Adrenal gland (tissue), 12 donors: ENCODE data around the gene SMG5. TPM values are rescaled to one million over a fixed set of nuclear protein-coding genes. Genes with fewer than 3 reads are reported as not detected.
A peak's percentile ranks its signal among the peaks of the same experiment; 100 is the strongest.

ENCODE experiments used
- DNase-seq, 7 donors: peaks; one replicate each; pipeline ENCODE4 v3.0.0-alpha.2; 2019 to 2020
- H3K27ac ChIP-seq, 5 donors: fragments of 200-600 bp; sonication (generic) in 4 of 5; 1 replicate in 3 of 5; 2 replicates in 2 of 5; pipeline versions ENCODE4 v1.5.1 to v1.8.0; 2016 to 2020; ENCODE audit warnings: mild to moderate bottlenecking in 1 of 5
- H3K27me3 ChIP-seq: fragments of 200-600 bp; 2 replicates; pipeline ENCODE4 v1.8.0; 2021
- H3K36me3 ChIP-seq, 2 donors: fragments of 200-600 bp; replicated peaks in 1 of 2; 1 replicate in 1 of 2; 2 replicates in 1 of 2; pipeline versions ENCODE4 v1.5.1 to v1.8.0; 2018 to 2022
- H3K4me1 ChIP-seq, 2 donors: fragments of 200-600 bp; replicated peaks in 1 of 2; 1 replicate in 1 of 2; 2 replicates in 1 of 2; pipeline versions ENCODE4 v1.5.1 to v1.8.0; 2018 to 2021
- H3K4me3 ChIP-seq, 4 donors: fragments of 200-600 bp; sonication (generic) in 3 of 4; one replicate each; pipeline ENCODE4 v1.5.1; 2016 to 2018
- H3K9me3 ChIP-seq, 3 donors: fragments of 200-600 bp; sonication (generic) in 1 of 3; replicated peaks in 1 of 3; 1 replicate in 2 of 3; 2 replicates in 1 of 3; pipeline versions ENCODE4 v1.5.1 to v1.8.0; 2016 to 2021
- CTCF ChIP-seq, 6 experiments: fragments of 450-650 bp in 4 of 6; fragments of 200-600 bp in 2 of 6; sonication (generic) in 1 of 6; IDR thresholded peaks; 1 replicate in 5 of 6; 2 replicates in 1 of 6; pipeline versions ENCODE4 v1.5.1 to v1.8.0; 2016 to 2021; ENCODE audit warnings: antibody characterized with exemption in 6 of 6, mild to moderate bottlenecking in 2 of 6, moderate library complexity in 1 of 6
- POLR2A ChIP-seq, 2 donors: fragments of 450-650 bp; IDR thresholded peaks; one replicate each; pipeline ENCODE4 v1.6.1; 2017; ENCODE audit warnings: antibody characterized with exemption in 2 of 2, mild to moderate bottlenecking in 2 of 2, moderate library complexity in 1 of 2
- WGBS, 4 donors: extraction: QIAGEN DNeasy Blood & Tissue Kit in 2 of 4; methylation state at CpG; one replicate each; pipeline versions ENCODE4 v1.1.5 to v1.1.7; 2013 to 2017; 5-methylcytosine and 5-hydroxymethylcytosine counted together
- intact Hi-C, 2 donors: fragments of 100-400 bp; cut with DNase I; formaldehyde crosslinking; loops; one replicate each; pipeline versions ENCODE4 v1.14.1 to v1.15.0; 2022 to 2023
- polyA plus RNA-seq, 3 donors: library from polyadenylated mRNA; stranded (reverse); fragments of 200-250 nt in 2 of 3; fragments of 350-450 nt in 1 of 3; fragmentation: Illumina TruSeq in 1 of 3; extraction: RNeasy Lipid Tissue Mini Kit (QIAGEN cat#74804) in 1 of 3; gene quantifications; one replicate each; pipeline ENCODE4 v1.2.3, GENCODE V29; 2013 to 2014
- total RNA-seq, 9 donors: library from RNA; depleted of rRNA in 4 of 9; stranded (reverse); fragments of >200 nt in 4 of 9; fragments of 120-200 nt in 1 of 9; fragmentation: NEBNext Ultra II Directional in 1 of 9; extraction: Animal tissue kit (Norgen Biotek cat#: 25700) in 1 of 9; gene quantifications; one replicate each; pipeline versions ENCODE4 v1.1.0 to v1.2.4, GENCODE V29; 2013 to 2023
- donor health status: healthy with polysubstance abuse.
- donor health status: Bipolar disorder and iron deficiency.
- donor health status: DM: yes; HTN: yes; CAD: no.
- donor health status: DM: no; HTN: no; CAD: no.
- donor health status: DM: no; HTN: no; CAD: no.
- donor health status: DM: yes; HTN: yes; CAD: no.

The SMG5 gene
- total and polyA plus RNA-seq, 12 donors: 25.5 to 110 (median 83.5) TPM

DNA sequence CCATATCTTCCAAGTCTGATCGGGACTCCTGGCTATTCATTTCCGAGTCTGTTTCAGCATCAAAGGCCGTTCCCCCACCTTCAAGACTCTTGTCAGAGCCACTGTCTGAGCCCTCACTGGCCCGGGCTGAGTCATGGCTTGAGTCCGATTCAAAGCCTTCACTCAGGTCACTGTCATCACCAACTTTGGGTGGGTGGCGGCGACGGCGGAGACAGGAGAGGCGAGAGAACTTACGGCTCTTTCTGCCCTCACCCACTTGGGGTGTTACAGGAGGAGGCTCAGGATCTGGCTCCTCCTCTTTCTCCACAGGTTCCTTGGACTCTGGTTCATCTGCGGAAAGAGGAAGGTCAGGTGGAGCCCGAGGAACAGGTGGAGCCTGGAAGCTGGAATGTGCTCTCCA lies 16.6 kb downstream of the SMG5 start:
- TF ChIP-seq CTCF (IDR thresholded peaks at IDR 0.05) (no peak), POLR2A (IDR thresholded peaks at IDR 0.05) (no peak)
- Histone ChIP-seq H3K27me3 (no peaks in the 10 kb centered on the region), H3K4me1 (peaks cover 4 to 12% of the 10 kb centered on the region in 2 donors), H3K9me3 (no peaks in the 10 kb centered on the region), H3K27ac (no peak overlapping the region), H3K4me3 (no peak overlapping the region), H3K36me3 (peaks cover 0 to 93% of the 10 kb centered on the region in 2 donors)
- WGBS, 4 donors: 85 to 90% (median 88%) methylated on average over 9 to 13 of the region's 13 CpGs
- DNase-seq: no peak
- intact Hi-C loops: no loop called here

GRCh38 chr1:156263288-156263655 lies 19.4 kb downstream of the SMG5 start:
- WGBS, 4 donors: 72 to 90% (median 82%) methylated on average over 8 to 9 of the region's 9 CpGs
- H3K4me3 ChIP-seq: no peak overlapping the region
- intact Hi-C loops: no loop called here
- H3K27ac ChIP-seq: peak overlapping the region in 3 of 5 donors; percentile 10 to 69 (median 67)
- no peaks in the 10 kb centered on the region for H3K27me3 ChIP-seq
- no peak for DNase-seq
- TF ChIP-seq POLR2A (IDR thresholded peaks at IDR 0.05): no peak
- no peak for TF ChIP-seq CTCF (IDR thresholded peaks at IDR 0.05)
- H3K36me3 ChIP-seq: peaks cover 0 to 94% of the 10 kb centered on the region in 2 donors
- H3K4me1 ChIP-seq: peaks cover 4 to 12% of the 10 kb centered on the region in 2 donors
- no peaks in the 10 kb centered on the region for H3K9me3 ChIP-seq

DNA sequence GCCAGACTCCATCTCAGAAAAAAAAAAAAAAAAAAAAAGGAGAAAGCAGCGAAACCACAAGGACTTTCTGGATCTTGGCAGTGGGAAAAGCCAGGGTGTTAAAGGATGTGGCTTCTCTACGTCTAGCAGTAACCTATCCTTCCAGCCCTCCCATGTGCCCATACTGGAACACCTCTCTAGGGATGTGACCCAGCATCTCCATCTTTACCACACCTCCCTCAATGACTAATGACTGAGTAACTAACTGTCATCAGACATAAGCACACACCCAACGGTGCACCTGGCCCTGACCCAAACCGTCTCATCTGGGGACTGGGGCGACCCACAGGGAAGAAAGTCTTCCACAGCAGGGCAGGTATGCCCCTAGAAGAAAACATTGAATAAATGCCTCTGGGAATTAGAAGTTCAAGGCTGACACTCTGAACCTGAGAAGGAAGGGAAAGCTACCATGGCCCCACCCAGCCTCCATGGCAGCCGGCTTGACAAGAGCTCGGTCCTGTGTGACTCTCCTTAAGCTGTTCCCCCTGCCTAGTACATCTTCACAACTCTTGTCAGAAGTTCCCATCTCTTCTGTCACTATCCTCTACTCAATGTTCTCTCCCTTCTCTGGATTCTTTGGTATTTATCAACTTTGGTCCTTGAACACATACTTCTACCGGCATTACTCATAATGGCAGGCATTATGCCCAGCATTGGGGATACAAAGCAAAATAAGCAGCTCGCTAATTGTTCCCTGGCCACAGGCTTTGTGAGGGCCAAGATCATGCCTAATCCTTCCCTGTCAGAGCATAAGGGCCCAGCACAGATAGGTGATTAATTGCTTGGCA lies 20.0 kb downstream of the SMG5 start:
- DNase-seq: peak; percentile 51 to 81 (median 75)
- Histone ChIP-seq H3K4me1 (peaks cover 4 to 12% of the 10 kb centered on the region in 2 donors), H3K27me3 (no peaks in the 10 kb centered on the region), H3K9me3 (no peaks in the 10 kb centered on the region), H3K4me3 (no peak overlapping the region), H3K36me3 (peaks cover 0 to 94% of the 10 kb centered on the region in 2 donors), H3K27ac (peak overlapping the region in 4 of 5 donors; percentile 10 to 69 (median 38))
- intact Hi-C loops: no loop called here
- 49 to 59% (median 53%) methylated on average over 9 of the region's 9 CpGs for WGBS, 4 donors
- TF ChIP-seq POLR2A (IDR thresholded peaks at IDR 0.05): no peak
- TF ChIP-seq CTCF (IDR thresholded peaks at IDR 0.05): no peak

DNA sequence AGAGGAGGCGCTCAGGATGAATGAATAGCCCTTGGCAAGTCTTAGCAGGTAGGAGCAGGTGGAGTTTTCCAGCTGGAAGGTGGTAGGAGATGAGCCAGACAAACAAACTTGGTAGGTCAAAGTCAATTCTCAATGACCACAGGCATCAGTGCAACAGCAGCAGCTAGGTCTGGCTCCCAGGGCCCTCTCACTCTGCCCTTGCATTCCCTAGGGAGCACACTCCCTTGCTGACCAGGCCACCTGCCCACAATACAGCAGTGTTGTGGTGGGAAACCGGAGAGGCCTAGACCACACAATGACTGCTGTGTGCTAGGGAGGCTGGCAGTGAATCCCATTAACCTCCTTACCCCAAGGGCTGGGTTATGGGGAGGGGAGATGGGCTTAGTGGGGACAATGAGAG lies 21.7 kb downstream of the SMG5 start:
- intact Hi-C loops: no loop called here
- peaks cover 4 to 12% of the 10 kb centered on the region in 2 donors for H3K4me1 ChIP-seq
- no peaks in the 10 kb centered on the region for H3K9me3 ChIP-seq
- DNase-seq: no peak
- no peaks in the 10 kb centered on the region for H3K27me3 ChIP-seq
- no peak overlapping the region for H3K27ac ChIP-seq
- H3K36me3 ChIP-seq: peaks cover 0 to 94% of the 10 kb centered on the region in 2 donors
- no peak overlapping the region for H3K4me3 ChIP-seq
- WGBS, 4 donors: 89 to 95% (median 93%) methylated on average over 2 of the region's 2 CpGs
- TF ChIP-seq CTCF (IDR thresholded peaks at IDR 0.05): no peak
- TF ChIP-seq POLR2A (IDR thresholded peaks at IDR 0.05): no peak
